Esophagus (tissue), 2 donors: ENCODE data around the gene STARD7. TPM values are rescaled to one million over a fixed set of nuclear protein-coding genes. Genes with fewer than 3 reads are reported as not detected.

Experiments used
- H3K27ac ChIP-seq, 2 donors: one replicate each; pipeline ENCODE4 v1.5.1; 2013; ENCODE audit warnings: low read depth in 2 of 2, mild to moderate bottlenecking in 2 of 2, inconsistent platforms in 1 of 2, low read length in 1 of 2, moderate library complexity in 1 of 2
- H3K27me3 ChIP-seq, 2 donors: one replicate each; pipeline ENCODE4 v1.6.1; 2013; ENCODE audit warnings: low read length in 2 of 2, control low read depth in 1 of 2, mild to moderate bottlenecking in 1 of 2; ENCODE audit not compliant: insufficient read depth in 2 of 2, control insufficient read depth in 1 of 2
- H3K36me3 ChIP-seq, 2 donors: one replicate each; pipeline ENCODE4 v1.6.1; 2013; ENCODE audit warnings: low read length in 1 of 2; ENCODE audit not compliant: control insufficient read depth in 2 of 2, insufficient read depth in 2 of 2
- H3K4me1 ChIP-seq, 2 donors: one replicate each; pipeline ENCODE4 v1.6.1; 2013; ENCODE audit warnings: low read length in 1 of 2; ENCODE audit not compliant: control insufficient read depth in 2 of 2, insufficient read depth in 2 of 2
- H3K4me3 ChIP-seq, 2 donors: one replicate each; pipeline ENCODE4 v1.5.1; 2013; ENCODE audit warnings: low read length in 2 of 2, mild to moderate bottlenecking in 2 of 2, low read depth in 1 of 2, moderate library complexity in 1 of 2
- H3K9me3 ChIP-seq, 2 donors: one replicate each; pipeline ENCODE4 v1.6.1; 2013; ENCODE audit warnings: mild to moderate bottlenecking in 2 of 2, low read depth in 1 of 2, low read length in 1 of 2, moderate library complexity in 1 of 2; ENCODE audit not compliant: control insufficient read depth in 2 of 2, insufficient read depth in 1 of 2
- WGBS, 2 donors: extraction: QIAGEN DNeasy Blood & Tissue Kit; methylation state at CpG; one replicate each; pipeline ENCODE4 v1.1.7; 2013; 5-methylcytosine and 5-hydroxymethylcytosine counted together
- polyA plus RNA-seq, 2 donors: library from polyadenylated mRNA; stranded (reverse); fragments of 200-250 nt; gene quantifications; one replicate each; pipeline ENCODE4 v1.2.3, GENCODE V29; 2013
- donor health status: healthy with polysubstance abuse.
- donor health status: Bipolar disorder and iron deficiency.

Gene STARD7
- polyA plus RNA-seq, 2 donors: 21.5 to 34.9 TPM

DNA sequence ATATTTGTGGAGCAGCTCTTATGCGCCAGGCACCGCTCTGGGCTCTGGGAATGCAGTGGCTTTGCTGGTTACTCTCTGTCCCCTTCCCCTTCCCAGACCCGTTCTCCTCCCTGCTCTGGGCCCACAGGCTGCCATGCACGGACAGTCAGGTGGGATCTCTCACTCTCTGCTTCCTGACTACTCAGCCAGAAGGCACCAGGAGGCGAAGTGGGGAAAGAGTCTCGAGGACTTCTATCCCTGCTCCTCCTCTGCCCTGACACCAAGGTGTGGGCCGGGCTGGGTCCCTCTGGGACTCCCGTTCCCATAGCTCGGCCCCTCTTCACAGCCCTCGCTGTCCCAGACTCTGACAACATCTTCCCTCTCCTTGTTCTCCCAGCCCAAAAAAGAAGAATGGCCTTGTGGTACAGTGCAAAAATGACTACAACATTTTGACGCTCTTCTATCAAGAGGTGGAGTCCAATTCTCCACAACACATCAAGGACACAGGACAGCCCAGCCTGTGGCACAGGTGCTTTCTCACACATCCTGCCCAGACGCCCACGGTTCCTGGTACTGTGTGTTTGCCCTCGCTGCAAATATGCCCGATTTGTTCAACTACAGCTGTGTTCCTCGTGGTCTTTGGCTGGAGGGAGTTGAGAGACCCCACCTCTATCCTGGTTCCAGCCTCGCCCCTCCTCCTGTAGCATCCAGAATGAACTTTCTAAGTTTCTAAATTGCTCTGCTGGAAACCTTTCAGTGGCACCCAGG lies 49.4 kb downstream of the STARD7 start:
- peaks cover 0 to 5% of the 10 kb centered on the region in 2 donors for H3K4me1 ChIP-seq
- no peak overlapping the region for H3K27ac ChIP-seq
- no peak overlapping the region for H3K4me3 ChIP-seq
- H3K36me3 ChIP-seq: no peaks in the 10 kb centered on the region
- WGBS, 2 donors: 75 to 83% methylated on average over 17 of the region's 17 CpGs
- H3K9me3 ChIP-seq: no peaks in the 10 kb centered on the region
- H3K27me3 ChIP-seq: no peaks in the 10 kb centered on the region

DNA sequence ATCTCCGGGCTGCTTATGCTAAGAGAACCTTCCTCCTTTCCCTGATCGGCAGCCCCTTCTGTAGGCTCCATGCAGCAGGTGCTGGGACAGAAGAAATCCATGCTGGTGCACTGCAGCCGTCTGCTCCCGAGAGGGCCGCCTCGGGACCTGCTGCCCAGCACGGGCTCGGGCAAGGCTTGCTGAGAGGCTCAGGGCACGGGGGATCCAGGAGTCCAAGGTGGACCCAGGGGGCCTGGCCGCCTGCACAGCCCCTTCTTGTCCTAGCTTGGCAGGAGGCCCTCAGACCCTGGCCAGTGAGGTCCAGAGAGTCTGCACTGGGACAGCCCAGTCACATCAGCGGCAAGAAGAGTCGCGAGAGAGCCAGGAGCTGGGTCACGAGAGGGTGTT lies 50.1 kb downstream of the STARD7 start:
- no peaks in the 10 kb centered on the region for H3K27me3 ChIP-seq
- H3K27ac ChIP-seq: no peak overlapping the region
- 90 to 94% methylated on average over 14 of the region's 14 CpGs for WGBS, 2 donors
- peaks cover 0 to 5% of the 10 kb centered on the region in 2 donors for H3K4me1 ChIP-seq
- H3K4me3 ChIP-seq: no peak overlapping the region
- no peaks in the 10 kb centered on the region for H3K9me3 ChIP-seq
- no peaks in the 10 kb centered on the region for H3K36me3 ChIP-seq

DNA sequence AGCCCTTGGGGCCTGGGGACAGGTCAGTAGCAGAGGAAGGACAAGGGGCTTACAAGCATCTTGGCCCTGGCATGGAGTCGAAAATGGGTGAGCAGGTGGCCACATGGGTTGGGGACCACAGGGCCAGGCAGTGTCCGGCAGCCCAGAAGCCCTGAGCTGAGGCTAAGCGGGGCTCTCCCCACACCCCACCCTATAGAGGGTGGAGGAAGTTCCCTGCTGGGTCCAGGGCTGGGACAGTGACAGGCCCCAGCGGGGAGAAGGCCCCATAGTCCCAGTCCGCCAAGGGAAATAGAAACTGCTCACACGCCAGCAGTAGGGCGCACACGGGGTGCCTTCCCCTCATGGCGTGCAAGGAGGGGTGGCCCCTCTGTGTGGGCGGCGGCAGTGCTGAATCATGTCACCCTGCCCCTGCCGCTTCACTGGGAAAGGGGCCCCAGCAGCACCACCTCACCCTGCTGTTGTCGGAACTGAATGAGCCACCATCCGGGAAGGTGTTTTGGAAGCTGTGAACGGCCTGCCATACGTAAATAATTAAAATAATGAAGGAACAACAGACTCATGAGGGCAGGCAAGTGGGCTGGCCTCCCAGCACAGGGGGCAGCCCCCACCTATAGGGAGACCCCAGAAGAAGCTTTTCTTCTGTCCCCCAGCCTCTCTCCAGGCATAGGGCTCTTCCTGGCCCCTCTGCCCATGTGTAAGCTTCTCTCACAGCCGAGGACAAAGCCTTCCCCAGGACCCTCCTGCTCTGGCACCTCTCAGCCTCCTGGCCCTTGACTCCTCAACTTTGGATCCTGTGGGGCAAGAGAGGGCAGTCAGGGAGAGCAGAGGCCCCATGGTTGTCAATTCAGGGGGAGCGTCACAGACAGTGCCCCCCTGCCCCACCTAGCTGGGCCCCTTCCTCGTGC lies 50.7 kb downstream of the STARD7 start:
- Histone ChIP-seq H3K27me3 (no peaks in the 10 kb centered on the region), H3K4me1 (peaks cover under 1 to 5% of the 10 kb centered on the region in 2 donors), H3K27ac (no peak overlapping the region), H3K36me3 (no peaks in the 10 kb centered on the region), H3K4me3 (no peak overlapping the region), H3K9me3 (no peaks in the 10 kb centered on the region)
- 68 to 69% methylated on average over 19 of the region's 19 CpGs for WGBS, 2 donors

GRCh38 chr2:96156926-96157648 lies 51.5 kb downstream of the STARD7 start:
- Histone ChIP-seq H3K4me3 (no peak overlapping the region), H3K9me3 (no peaks in the 10 kb centered on the region), H3K27ac (no peak overlapping the region), H3K27me3 (no peaks in the 10 kb centered on the region), H3K4me1 (peaks cover 2 to 5% of the 10 kb centered on the region in 2 donors), H3K36me3 (no peaks in the 10 kb centered on the region)
- 92% methylated on average over 5 of the region's 5 CpGs for WGBS, 2 donors

GRCh38 chr2:96156011-96156820 lies 52.4 kb downstream of the STARD7 start:
- Histone ChIP-seq H3K9me3 (no peaks in the 10 kb centered on the region), H3K36me3 (no peaks in the 10 kb centered on the region), H3K4me1 (peaks cover 2 to 5% of the 10 kb centered on the region in 2 donors), H3K27ac (no peak overlapping the region), H3K4me3 (no peak overlapping the region), H3K27me3 (no peaks in the 10 kb centered on the region)
- WGBS, 2 donors: 81% methylated on average over 10 of the region's 10 CpGs

- Histone ChIP-seq H3K9me3 (no peaks in the 10 kb centered on the region), H3K36me3 (no peaks in the 10 kb centered on the region), H3K4me3 (no peak overlapping the region), H3K27me3 (no peaks in the 10 kb centered on the region), H3K4me1 (peaks cover 2 to 5% of the 10 kb centered on the region in 2 donors), H3K27ac (no peak overlapping the region)
- 86 to 89% methylated on average over 13 to 16 of the region's 16 CpGs for WGBS, 2 donors
These were observed 53.9 kb downstream of the STARD7 start for GRCh38 chr2:96154506-96155380.

GRCh38 chr2:96153991-96154431 lies 54.6 kb downstream of the STARD7 start:
- 74 to 79% methylated on average over 6 to 7 of the region's 7 CpGs for WGBS, 2 donors
- Histone ChIP-seq H3K4me3 (no peak overlapping the region), H3K27ac (no peak overlapping the region), H3K36me3 (no peaks in the 10 kb centered on the region), H3K27me3 (no peaks in the 10 kb centered on the region), H3K4me1 (peaks cover 2 to 5% of the 10 kb centered on the region in 2 donors), H3K9me3 (no peaks in the 10 kb centered on the region)

GRCh38 chr2:96153291-96153713 lies 55.3 kb downstream of the STARD7 start:
- Histone ChIP-seq H3K9me3 (no peaks in the 10 kb centered on the region), H3K4me1 (peaks cover 5% of the 10 kb centered on the region in 2 donors), H3K36me3 (no peaks in the 10 kb centered on the region), H3K4me3 (no peak overlapping the region), H3K27me3 (no peaks in the 10 kb centered on the region), H3K27ac (no peak overlapping the region)
- 88 to 97% methylated on average over 7 of the region's 7 CpGs for WGBS, 2 donors
